DMS114 treated with DMSO at 0.1 percent for 48 hours (cell line): ENCODE data around the gene NME3.

Source experiments
- DNase-seq: peaks from one replicate; lab custom pipeline; 2025; ENCODE audit not compliant: unreplicated experiment; lab: John Stamatoyannopoulos, UW

NME3 gene

GRCh38 chr16:1729445-1729844, 41.9 kb downstream of the NME3 start:
- DNase-seq, result no peak

- DNase-seq, result no peak
These were observed 42.3 kb downstream of the NME3 start for GRCh38 chr16:1729026-1729425.

GRCh38 chr16:1727651-1728624, 43.4 kb downstream of the NME3 start:
- DNase-seq, result no peak

GRCh38 chr16:1726661-1727502, 44.5 kb downstream of the NME3 start:
- no peak for DNase-seq

- no peak for DNase-seq
These were observed 46.9 kb downstream of the NME3 start for GRCh38 chr16:1724491-1724890.

GRCh38 chr16:1723450-1724147, 47.7 kb downstream of the NME3 start:
- DNase-seq, result no peak

GRCh38 chr16:1721372-1721771, 50.0 kb downstream of the NME3 start:
- DNase-seq, result no peak
